Adipocyte (in vitro differentiated cells): Measurements from ENCODE around the gene CERS3.

Experiments used
- DNase-seq: peaks from one replicate; pipeline ENCODE4 v3.0.0-alpha.2; 2015; ENCODE audit warnings: low read depth
- H3K27me3 ChIP-seq: replicated peaks from 2 replicates; pipeline ENCODE4 v1.7.0; 2013; ENCODE audit warnings: mild to moderate bottlenecking, low read length, moderate library complexity; ENCODE audit not compliant: control insufficient read depth, insufficient read depth
- H3K36me3 ChIP-seq: 2 replicates; pipeline ENCODE4 v1.7.0; 2013; ENCODE audit warnings: low read length, mild to moderate bottlenecking, moderate library complexity; ENCODE audit not compliant: control insufficient read depth, insufficient read depth, severe bottlenecking
- H3K4me1 ChIP-seq: 2 replicates; pipeline ENCODE4 v1.7.0; 2013; ENCODE audit warnings: mild to moderate bottlenecking, low read length, moderate library complexity; ENCODE audit not compliant: control insufficient read depth, insufficient read depth
- H3K4me3 ChIP-seq: 2 replicates; pipeline ENCODE4 v1.7.0; 2013; ENCODE audit warnings: mild to moderate bottlenecking, low read length, moderate library complexity
- H3K9ac ChIP-seq: 2 replicates; pipeline ENCODE4 v1.7.0; 2013; ENCODE audit warnings: mild to moderate bottlenecking, low read length, moderate library complexity
- H3K9me3 ChIP-seq: 2 replicates; pipeline ENCODE4 v1.7.0; 2013; ENCODE audit warnings: mild to moderate bottlenecking, low read length, moderate library complexity; ENCODE audit not compliant: control insufficient read depth

CERS3 gene

DNA sequence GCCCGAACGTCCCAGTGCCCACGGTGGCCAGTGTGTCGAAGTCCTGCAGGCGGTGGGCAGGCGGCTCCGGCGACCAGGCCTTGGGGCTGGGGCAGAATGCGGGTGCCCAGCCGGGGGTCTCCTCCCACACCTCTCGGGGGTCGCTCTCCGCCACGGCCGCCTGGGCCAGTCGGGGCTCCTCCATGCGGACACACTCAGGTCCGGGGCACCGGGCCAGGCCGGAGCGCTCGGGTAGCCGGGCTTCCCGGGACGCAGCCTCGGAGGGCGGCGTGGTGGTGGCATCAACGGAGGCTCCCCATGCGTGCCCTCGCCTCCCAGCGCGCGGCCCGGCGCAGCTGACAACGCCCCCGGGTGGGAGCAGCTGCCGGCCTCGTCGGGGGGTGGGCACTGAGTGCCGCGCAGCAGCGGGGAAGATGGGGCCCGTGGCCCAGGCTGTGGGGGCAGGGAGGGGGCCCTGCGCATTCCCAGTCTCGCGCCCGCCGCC, 30.1 kb upstream of the CERS3 start:
- Histone ChIP-seq H3K36me3 (no peaks in the 10 kb centered on the region), H3K27me3 (no peaks in the 10 kb centered on the region), H3K9ac (no peak overlapping the region), H3K4me3 (no peak overlapping the region), H3K4me1 (peaks cover 5% of the 10 kb centered on the region), H3K9me3 (no peaks in the 10 kb centered on the region)
- no peak for DNase-seq

DNA sequence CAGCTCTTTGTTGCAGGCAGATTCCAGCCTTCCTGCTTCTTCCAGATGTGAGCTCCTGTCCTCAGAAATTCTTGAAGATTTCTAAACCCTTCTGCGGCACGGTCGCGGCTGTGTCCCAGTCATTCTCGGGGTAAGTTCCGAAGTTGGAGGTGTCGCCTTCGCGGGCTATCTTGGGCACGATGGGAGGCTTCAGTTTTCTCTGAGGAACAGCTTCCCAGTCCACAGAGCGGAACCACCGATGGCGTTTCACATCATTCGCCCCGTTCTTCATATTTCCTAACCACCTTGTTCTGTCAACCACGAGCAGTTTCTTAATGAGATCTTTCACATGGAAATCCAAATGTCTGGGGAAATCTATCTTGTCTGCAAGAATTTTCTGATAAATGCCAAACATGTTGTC, 24.7 kb upstream of the CERS3 start:
- Histone ChIP-seq H3K9ac (no peak overlapping the region), H3K27me3 (no peaks in the 10 kb centered on the region), H3K4me1 (no peaks in the 10 kb centered on the region), H3K9me3 (no peaks in the 10 kb centered on the region), H3K4me3 (no peak overlapping the region), H3K36me3 (no peaks in the 10 kb centered on the region)
- DNase-seq = no peak

DNA sequence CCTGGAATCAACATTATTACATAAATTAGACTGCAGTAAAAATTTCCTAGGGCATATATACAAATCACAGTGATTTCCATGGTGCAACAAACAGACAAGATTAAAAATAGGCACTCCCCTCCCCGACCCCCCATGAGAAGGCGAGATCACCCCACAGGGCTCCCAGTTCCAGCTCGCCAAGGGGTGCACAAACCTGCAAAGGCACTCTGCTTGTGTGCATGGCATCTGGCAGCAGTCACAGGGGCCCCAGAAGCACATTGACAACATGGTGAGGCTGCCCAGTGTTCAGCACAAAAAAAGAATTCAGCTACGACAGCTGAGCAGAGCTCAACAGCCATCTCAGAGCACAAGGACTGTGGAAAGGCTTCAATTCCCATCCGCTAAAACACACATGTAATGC, 19.2 kb upstream of the CERS3 start:
- Histone ChIP-seq H3K4me1 (no peaks in the 10 kb centered on the region), H3K9ac (no peak overlapping the region), H3K27me3 (no peaks in the 10 kb centered on the region), H3K36me3 (no peaks in the 10 kb centered on the region), H3K4me3 (no peak overlapping the region), H3K9me3 (no peaks in the 10 kb centered on the region)
- no peak for DNase-seq

DNA sequence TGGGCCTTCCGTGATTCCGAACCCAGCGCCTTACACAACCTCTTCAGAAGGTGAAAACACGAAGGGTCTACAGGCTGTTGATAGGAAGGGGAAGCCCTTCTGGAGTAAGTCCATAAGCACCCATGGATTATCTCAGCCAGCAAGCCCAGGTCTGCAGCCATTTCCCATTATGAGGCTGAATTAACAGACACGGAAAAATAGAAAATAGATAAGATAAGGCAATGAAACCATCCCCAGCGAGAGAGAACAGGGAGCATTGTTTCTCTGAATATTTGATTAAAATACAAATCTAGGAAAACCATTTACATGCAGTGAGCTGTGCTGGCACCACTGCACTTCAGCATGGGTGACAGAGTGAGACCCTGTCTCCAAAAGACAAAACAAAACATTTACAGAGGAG, 16.2 kb upstream of the CERS3 start:
- Histone ChIP-seq H3K4me3 (no peak overlapping the region), H3K36me3 (no peaks in the 10 kb centered on the region), H3K27me3 (no peaks in the 10 kb centered on the region), H3K4me1 (no peaks in the 10 kb centered on the region), H3K9me3 (no peaks in the 10 kb centered on the region), H3K9ac (no peak overlapping the region)
- DNase-seq = no peak

DNA sequence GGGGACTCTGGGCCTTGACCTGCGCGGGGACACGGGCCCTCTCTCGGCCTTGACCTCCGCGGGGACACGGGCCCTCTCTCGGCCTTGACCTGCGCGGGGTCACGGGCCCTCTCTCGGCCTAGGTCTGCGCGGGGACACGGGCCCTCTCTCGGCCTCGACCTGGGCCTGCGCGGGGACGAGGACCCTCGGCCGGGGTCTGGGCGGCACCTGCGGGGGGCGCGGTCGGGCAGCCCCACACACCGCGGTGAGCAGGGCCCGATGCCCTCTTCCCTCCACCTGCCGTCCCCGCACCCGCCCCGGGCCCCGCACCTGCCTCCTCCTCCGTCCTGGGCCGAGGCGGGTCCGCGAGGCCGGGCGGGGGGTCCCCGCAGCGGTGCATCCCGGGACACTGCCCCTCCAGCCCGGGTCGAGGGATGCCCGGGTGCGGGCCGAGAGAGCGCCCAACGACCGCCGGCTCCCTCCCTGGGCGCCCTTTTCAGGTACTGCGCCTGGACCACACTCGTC, 15.6 kb upstream of the CERS3 start:
- Histone ChIP-seq H3K4me1 (no peaks in the 10 kb centered on the region), H3K9me3 (no peaks in the 10 kb centered on the region), H3K36me3 (no peaks in the 10 kb centered on the region), H3K27me3 (no peaks in the 10 kb centered on the region), H3K9ac (no peak overlapping the region), H3K4me3 (no peak overlapping the region)
- no peak for DNase-seq

DNA sequence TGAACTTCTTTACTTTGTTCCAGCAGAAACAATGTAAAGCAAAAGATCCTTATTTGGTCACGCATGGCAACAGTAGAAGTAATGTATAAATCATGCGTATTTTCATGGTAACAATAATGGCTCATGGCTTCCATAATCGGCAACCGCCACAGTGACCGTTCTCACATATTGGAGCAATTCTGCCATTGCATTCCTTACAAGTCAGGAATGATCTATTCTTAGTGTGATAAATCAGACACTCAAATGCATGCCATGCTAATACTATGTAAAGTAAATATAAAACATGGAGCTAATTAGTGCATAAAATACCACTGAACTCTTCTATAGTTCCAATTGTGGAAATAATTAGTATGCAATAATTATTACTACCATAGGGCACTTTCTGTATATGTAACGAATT, 13.5 kb upstream of the CERS3 start:
- Histone ChIP-seq H3K9ac (no peak overlapping the region), H3K36me3 (no peaks in the 10 kb centered on the region), H3K4me3 (no peak overlapping the region), H3K27me3 (no peaks in the 10 kb centered on the region), H3K4me1 (no peaks in the 10 kb centered on the region), H3K9me3 (no peaks in the 10 kb centered on the region)
- no peak for DNase-seq

DNA sequence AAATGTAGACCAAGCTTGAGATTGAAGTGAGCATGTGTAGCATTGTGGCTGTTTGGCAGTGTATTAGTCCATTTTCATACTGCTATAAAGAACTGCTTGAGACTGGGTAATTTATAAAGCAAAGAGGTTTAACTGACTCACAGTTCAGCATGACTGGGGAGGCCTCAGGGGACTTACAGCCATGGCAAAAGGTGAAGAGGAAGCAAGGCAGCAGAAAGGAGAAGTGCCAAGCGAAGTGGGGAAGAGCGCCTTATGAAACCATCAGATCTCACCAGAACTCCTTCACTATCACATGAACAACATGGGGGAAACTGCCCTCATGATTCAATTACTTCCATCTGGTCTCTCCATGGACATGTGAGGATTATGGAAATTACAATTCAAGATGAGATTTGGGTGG, 8.6 kb upstream of the CERS3 start:
- no peak for DNase-seq
- H3K4me3 ChIP-seq = no peak overlapping the region
- H3K9me3 ChIP-seq = no peaks in the 10 kb centered on the region
- peaks cover 6% of the 10 kb centered on the region for H3K27me3 ChIP-seq
- no peak overlapping the region for H3K9ac ChIP-seq
- no peaks in the 10 kb centered on the region for H3K4me1 ChIP-seq
- H3K36me3 ChIP-seq = no peaks in the 10 kb centered on the region

DNA sequence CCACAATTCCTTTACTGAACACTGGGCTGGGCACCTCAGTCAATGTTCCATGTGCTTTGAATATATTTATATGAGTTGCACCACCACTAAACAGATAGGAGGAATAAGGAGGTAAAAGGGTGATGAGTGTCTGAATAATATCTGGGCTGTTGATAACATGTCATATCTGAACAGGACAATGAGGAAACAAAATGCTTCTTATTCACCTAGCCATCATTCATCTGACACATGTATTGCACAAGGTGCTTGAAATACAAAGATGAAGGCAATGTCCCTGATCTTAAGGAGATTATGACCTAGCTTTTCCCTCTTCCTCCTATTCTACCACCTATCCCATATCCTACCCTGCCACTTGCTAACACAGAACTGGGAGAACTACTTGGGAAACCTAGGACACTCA, 8.0 kb upstream of the CERS3 start:
- H3K4me1 ChIP-seq = no peaks in the 10 kb centered on the region
- H3K27me3 ChIP-seq = peaks cover 6% of the 10 kb centered on the region
- no peaks in the 10 kb centered on the region for H3K36me3 ChIP-seq
- H3K9ac ChIP-seq = no peak overlapping the region
- no peak overlapping the region for H3K4me3 ChIP-seq
- DNase-seq = no peak
- H3K9me3 ChIP-seq = no peaks in the 10 kb centered on the region

DNA sequence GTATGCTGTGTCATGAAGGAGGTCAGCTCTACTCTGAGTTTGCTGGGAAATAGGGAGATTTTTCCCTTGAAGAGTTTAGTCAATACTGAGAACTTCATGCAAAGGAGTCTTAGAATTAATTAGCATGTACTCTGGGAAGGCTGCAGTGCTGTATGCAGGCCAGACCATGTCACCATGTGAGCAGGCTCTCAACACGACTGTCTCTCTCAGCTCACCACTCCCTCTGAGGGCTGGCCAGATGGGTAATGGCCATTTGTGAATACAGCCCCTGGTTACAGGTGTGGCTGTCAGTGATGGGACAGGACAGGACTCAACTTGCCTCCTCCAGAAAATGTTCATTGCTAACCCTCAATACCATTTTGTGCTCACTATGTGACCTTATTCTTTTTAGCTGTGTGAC, 5.1 kb upstream of the CERS3 start:
- Histone ChIP-seq H3K27me3 (peaks cover 18% of the 10 kb centered on the region), H3K9me3 (no peaks in the 10 kb centered on the region), H3K4me1 (no peaks in the 10 kb centered on the region), H3K36me3 (no peaks in the 10 kb centered on the region), H3K4me3 (no peak overlapping the region), H3K9ac (no peak overlapping the region)
- no peak for DNase-seq

DNA sequence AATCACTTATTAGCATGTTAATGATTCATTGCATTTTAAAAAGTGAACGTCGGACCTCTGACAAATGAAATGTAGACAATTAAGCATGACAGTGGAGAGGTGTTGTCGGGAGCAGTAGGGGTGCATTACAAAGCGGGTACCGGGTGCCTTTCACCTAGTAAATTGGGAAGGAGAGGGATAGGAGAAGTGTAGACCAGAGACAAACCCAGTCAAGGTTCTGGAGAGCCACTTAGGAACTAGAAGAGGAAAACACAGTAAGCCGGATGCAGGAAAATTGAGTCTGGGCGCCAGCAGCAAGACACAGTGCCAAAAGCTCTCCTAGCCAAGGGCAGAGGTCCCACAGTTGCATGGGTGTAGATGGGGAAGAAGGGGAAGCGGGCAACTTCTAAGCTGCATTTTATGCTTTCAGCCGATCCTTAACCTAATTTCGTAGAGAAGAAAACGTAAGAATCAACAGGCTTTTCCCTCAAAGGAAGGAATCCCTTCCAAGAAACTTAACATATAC, 3.1 kb upstream of the CERS3 start:
- H3K9ac ChIP-seq = no peak overlapping the region
- peaks cover 23% of the 10 kb centered on the region for H3K27me3 ChIP-seq
- H3K36me3 ChIP-seq = no peaks in the 10 kb centered on the region
- H3K4me1 ChIP-seq = no peaks in the 10 kb centered on the region
- no peak for DNase-seq
- no peaks in the 10 kb centered on the region for H3K9me3 ChIP-seq
- H3K4me3 ChIP-seq = no peak overlapping the region

DNA sequence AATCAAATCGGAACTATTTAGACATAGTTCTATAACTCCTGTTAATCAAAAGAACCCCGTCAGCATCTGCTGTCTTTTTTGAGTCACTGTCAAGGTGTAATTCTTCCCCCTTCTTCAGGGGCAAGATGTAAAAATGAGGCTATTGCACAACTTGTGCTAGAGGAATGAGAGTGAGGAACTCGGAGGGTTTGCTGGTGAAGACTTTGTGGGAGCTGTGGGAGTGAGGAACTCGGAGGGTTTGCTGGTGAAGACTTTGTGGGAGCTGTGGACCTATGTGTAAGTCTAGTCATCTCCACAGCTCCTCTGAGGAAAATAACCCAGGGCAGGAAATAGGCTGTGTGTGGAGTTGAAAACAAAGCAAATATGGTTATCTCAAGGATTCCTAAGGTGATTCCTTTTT, 2.5 kb upstream of the CERS3 start:
- Histone ChIP-seq H3K4me3 (no peak overlapping the region), H3K27me3 (peaks cover 23% of the 10 kb centered on the region), H3K4me1 (no peaks in the 10 kb centered on the region), H3K36me3 (no peaks in the 10 kb centered on the region), H3K9ac (no peak overlapping the region), H3K9me3 (no peaks in the 10 kb centered on the region)
- no peak for DNase-seq

DNA sequence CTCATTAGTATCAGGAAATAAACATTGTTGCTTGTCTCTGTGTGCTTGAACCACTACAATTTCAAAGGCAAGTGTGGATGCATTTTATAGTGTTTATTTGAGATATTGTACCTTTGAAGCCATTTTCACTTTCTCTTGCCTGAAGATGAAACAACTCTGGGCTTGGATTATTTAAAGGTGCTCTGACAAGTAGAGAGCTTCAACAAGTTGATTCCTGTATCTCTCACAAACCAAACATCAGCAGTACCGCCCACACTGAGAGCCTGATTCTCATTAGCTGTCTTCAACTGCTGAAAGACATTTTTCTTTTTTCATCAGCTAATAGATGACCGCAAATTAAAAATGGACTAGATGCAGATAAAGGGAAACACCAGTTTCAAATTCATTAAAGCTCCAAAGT, 806 bp upstream of the CERS3 start:
- Histone ChIP-seq H3K4me3 (no peak overlapping the region), H3K36me3 (no peaks in the 10 kb centered on the region), H3K27me3 (peaks cover 23% of the 10 kb centered on the region), H3K4me1 (peaks cover 16% of the 10 kb centered on the region), H3K9me3 (no peaks in the 10 kb centered on the region), H3K9ac (no peak overlapping the region)
- no peak for DNase-seq
